GM11168 (cell line): ENCODE results near the gene RYR2.

ENCODE experiments used
- in situ Hi-C: fragments of 300-500 bp; cut with MboI; formaldehyde crosslinking; loops from one replicate; pipeline ENCODE4 v1.12.0; 2022; ENCODE audit warnings: low sequenced_read_pairs; ENCODE audit not compliant: unreplicated experiment

RYR2 gene

DNA sequence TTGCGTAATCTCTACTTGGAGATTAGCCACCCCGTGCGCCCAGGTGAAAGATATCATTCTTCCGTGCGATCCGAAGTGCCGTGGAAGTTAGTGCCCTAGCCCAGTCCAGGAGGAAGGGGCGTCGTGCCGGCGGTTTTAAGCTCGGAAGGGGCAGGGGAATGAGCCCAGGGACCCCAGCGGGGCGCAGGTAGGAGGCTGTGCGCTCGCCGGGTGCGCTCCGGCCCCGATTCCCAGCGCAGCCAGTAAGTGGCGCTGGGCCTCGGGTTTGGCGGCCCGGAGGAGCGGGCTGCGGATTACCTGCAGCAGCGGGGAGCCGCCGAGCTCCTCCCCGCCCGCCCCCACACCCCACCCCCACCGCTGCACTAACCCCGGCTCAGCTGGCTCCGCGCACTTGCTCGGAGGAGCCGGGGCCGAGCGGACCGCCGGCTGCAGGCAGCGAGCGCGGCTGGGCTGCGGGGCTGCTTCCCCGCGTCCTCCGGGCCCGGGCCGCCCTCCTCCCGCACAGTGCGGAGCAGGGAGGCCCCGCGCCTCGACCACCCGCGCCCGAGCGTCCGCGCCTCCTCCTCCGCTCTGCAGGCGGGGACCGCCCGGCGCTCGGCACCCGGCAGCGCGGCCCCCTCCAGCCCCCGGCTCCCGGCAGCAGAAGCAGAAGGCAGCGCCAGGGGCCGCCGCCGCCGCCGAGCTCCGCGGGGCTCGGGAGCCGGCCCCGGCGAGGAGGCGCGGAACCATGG, at the start of gene RYR2:
RYR2 (plus strand) TSS at position 390 of the 731 bp plus-strand sequence; CDS start at position 728, 338 bp downstream.
- in situ Hi-C loops = no loop called here

DNA sequence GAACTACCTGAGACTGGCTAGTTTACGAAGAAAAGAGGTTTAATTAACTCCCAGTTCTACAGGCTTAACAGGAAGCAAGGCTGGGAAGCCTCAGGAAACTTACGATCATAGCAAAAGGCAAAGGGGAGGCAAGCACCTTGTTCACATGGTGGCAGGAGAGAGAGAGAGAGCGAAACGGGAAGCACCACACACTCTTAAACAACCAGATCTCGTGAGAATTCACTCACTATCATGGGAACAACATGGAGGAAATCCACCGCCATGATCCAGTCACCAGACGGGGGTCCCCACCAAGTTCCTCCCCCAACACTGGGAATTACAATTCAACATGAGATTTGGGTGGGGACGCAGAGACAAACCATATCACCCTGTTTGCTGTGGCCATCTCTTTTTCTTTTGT, 49.5 kb upstream of the RYR2 start:
- in situ Hi-C loops = no loop called here

- in situ Hi-C loops = no loop called here
Measured at GRCh38 chr1:236994450-236994849, 47.5 kb upstream of the RYR2 start.

- in situ Hi-C loops = no loop called here
Measured at GRCh38 chr1:236997361-236997760, 44.6 kb upstream of the RYR2 start.

GRCh38 chr1:236997882-236998281, 44.1 kb upstream of the RYR2 start:
- in situ Hi-C loops = no loop called here

DNA sequence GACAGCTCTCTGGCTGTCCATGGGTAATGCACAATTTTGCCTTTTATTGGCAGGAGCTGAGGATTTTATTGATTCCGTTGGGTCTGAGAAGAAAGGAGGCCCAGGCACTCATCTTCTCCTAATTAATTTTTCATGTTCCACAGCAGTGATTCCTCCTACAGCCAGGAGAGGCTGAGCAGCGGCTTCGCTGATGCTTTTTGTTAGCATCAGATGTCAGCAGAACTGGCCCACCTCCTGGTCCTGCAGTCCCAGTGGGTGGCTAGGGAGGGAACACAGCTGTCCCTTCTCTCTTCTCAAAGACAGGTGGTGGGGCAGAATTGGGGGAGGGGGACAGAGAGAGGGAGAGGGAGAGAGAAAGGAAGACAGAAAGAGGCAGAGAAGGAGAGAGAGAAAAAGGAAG, 43.4 kb upstream of the RYR2 start:
- in situ Hi-C loops = no loop called here

DNA sequence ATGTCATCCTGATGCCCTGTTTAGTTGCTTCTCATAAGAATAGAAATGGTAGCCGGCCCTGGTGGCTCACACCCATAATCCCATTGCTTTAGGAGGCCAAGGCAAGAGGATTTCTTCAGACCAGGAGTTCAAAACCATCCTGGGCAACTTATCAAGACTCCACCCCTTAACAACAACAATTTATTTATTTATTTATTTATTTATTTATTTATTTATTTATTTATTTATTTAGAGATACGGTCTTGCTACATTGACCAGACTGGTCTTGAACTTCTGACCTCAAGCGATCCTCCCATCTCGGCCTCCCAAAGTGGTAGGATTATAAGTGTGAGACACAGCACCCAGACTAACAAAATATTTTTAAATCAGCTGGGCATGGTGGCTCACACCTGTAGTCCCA, 41.8 kb upstream of the RYR2 start:
- in situ Hi-C loops = no loop called here

DNA sequence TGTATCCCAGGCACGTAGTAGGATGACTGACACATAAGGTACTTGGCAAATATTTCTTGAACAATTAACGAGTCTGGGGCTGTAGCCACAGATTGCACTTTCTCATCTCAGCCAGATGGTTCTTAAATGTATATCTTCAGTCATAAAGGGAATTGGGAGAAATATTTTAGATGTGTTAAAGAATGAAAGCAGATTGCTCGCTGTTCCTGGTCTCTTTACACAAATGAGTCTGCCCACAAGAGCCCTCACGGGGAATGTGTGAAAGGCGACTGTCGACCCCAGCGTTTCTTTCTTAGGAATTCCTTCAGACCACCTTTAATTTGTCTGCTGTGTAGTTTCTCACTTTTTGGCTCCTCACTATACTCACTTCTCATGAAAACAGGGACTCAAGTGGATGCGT, 38.5 kb upstream of the RYR2 start:
- in situ Hi-C loops = no loop called here

DNA sequence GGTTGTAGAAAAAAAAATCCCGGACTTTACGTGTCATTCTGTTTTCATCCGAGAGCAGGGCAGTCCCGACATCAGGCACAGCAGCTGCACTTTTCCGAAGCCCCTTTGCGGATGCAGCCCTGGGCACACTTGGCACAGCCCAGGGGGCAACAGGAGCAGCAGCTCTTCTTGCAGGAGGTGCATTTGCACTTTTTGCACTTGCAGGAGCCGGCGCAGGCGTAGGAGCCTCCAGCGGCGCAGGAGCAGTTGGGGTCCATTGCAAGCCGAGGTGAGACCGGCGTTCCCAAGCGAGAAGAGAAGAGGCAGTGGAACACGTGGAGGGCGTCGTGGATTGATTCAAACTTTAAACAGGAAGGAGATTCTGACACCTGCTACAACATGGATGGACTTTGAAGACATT, 37.9 kb upstream of the RYR2 start, which contains the start of gene MT1HL1:
MT1HL1 (minus strand) TSS at position 326 of the 400 bp plus-strand sequence; CDS start at position 257, 69 bp downstream.
- in situ Hi-C loops = no loop called here

GRCh38 chr1:237005674-237006073, 36.3 kb upstream of the RYR2 start:
- in situ Hi-C loops = no loop called here

DNA sequence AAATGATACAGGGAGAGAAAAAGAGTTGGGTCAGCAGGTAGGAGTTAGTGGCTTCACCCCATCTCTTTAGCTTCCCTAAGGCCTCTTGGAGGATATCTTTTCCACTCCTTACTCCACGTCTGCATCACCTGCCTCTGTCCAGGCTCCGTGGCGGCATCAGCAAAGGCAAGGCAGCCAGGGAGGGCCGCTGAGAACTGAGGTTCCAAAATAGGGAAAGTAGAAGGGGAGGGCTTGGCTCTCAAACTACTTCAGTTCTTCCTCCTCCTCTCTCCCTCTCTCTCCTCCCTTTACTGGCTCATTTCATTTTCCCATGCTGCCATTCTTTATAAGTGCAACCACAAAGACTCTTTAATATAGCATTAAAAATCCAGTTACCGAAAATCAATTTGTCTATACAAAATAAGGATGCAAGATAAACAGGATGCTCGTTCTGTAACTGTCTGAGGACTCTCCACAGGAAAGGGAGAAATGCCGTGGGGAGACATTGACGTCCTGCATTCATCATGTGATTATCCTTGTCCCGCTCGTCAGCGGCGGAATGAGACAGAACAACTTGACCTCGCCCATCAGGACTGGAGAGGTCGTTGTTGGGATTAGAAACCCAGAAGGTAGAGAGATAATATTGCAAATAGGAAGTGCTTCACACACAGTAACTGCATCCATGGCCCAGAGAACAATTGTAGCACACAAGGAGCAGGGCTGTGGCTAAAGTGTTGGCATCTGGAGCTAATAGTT, 34.7 kb upstream of the RYR2 start:
- in situ Hi-C loops = no loop called here

DNA sequence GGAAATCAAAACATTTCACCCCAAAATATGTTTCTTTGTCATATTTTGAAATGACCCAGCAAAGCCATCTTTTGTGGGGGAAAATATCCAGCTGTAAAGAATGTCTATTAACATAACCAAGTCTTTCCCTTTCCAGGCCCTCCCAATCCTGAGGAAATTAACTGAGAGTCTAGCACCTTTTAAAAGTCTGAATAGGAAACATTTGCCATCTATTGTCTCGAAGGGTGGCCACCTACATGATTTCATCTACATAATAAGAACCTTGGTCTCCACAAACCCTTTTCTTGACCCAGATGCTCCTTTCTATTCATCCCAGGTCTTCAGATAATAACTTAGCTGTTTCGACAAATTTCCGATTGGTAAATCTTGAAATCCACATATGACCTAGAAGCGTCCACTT, 32.4 kb upstream of the RYR2 start:
- in situ Hi-C loops = no loop called here

GRCh38 chr1:237011432-237011831, 30.6 kb upstream of the RYR2 start:
- in situ Hi-C loops = no loop called here

- in situ Hi-C loops = no loop called here
Measured at GRCh38 chr1:237012361-237012760, 29.6 kb upstream of the RYR2 start.

DNA sequence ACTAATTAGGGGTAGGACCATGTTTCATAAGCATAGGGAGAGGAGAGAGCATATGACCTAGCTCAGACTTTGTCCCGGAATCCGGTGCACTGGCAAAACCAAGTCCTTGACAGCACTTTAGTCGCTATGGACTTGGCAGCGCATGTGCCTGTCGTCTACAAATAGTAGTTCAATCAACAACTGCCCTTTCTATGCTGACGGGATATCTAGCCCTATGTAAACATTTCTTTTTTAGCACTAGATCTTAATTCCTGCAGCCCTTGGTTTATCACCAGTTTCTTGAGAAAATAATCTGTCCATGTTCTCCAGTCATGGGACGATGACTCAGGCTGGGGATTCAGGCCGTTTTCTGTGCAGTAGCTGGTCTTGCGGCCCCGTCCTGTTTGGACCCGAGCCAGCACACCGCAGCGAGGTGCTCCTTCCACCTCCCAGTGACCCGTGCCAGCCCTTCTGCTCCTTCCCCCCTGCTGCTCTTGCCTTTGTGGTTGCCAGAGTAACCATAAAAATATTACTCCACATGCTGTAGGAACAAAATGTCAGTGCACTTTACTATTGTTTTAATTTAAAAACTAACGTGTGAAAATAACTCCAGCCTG, 29.1 kb upstream of the RYR2 start:
- in situ Hi-C loops = no loop called here

DNA sequence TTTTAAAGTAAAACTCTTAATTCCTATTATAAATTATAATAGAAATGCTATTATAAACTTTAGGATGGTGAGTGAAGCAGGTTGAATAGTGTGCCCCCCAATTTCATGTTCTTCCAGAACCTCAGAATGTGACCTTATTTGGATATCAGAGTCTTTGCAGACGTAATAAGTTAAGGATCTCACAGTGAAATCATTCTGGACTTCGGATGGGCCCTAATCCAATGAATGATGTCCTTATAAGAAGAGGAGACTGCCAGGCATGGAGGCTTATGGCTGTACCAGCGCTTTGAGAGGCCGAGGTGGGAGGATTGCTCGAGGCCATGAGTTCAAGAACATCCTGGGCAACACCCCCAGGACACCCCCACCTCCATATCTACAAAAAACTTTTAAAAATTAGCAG, 28.4 kb upstream of the RYR2 start:
- in situ Hi-C loops = no loop called here

- in situ Hi-C loops = no loop called here
Measured at GRCh38 chr1:237016626-237017025, 25.4 kb upstream of the RYR2 start.

DNA sequence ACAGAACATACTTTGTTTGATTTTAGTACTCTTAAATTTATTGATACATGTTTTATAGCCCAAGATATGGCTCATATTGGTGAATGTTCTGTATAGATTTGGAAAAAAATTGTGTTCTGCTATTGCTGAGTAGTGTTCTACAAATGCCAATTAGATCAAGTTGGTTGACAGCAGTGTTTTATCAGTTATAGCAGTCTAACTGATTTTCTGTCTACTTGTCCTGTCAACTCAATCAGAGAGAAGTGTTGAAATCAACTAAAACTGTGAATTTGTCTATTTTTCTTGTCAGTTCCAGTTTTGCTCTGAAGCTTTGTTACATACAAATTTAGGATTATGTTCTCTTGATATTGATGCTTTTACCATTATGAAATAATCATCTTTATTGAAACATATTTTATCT, 23.1 kb upstream of the RYR2 start:
- in situ Hi-C loops = no loop called here

DNA sequence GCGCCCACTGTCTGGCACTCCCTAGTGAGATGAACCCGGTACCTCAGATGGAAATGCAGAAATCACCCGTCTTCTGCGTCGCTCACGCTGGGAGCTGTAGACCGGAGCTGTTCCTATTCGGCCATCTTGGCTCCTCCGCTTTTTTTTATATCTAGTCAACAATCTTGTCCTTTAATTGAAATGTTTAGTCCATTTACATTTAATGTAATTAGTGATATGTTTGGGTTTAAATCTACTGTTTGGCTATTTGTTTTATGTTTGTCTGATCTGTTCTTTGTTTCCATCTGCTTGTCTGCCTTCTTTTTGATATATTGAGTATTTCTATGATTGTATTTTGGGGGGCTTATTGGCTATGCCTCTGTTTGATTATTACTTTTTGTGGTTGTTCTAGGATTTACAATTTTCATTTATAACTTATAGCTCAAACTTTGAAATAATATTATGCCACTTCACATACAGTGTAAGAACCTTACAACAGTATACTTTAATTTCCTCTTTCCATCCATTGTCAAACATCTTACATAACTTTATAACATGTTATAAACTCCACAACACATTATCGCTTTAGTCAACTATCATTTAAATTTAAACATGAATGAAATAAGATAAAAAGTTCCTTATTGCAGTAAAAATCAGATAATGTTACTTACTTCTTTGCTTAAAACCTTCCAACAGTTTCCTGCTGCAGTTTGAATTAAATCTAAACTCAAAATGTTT, 16.5 kb upstream of the RYR2 start:
- in situ Hi-C loops = no loop called here

DNA sequence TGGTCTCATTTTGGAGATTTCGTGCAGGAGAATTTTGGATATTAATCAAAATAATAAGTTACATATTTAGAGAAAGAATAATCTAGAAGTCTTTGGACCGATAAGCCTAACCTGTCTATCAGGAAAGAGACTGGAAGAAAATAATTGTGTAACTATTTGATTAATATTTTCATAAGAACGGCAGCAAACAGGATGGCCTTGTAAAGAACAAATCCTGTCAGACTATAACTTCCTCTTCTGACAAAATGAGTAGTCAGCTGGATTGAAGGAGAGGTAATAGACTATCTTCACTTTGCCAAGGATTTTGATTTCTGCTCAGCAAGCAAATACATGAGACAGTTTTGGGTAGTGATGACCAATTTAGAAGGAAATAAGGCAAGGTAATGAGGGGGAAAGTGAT, 12.7 kb upstream of the RYR2 start:
- in situ Hi-C loops = no loop called here
